Ishikawa (cell line): Measurements from ENCODE around the gene INPP4A.

Experiments
- CEBPB ChIP-seq: IDR thresholded peaks from 2 replicates; pipeline ENCODE4 v1.6.1; 2012
- CREB1 ChIP-seq: IDR thresholded peaks from 2 replicates; pipeline ENCODE4 v1.6.1; 2012; ENCODE audit warnings: low read depth
- EGR1 ChIP-seq: IDR thresholded peaks from 2 replicates; pipeline ENCODE4 v1.6.1; 2012
- EP300 ChIP-seq: IDR thresholded peaks from 2 replicates; pipeline ENCODE4 v1.6.1; 2012; ENCODE audit warnings: borderline replicate concordance
- FOXM1 ChIP-seq: IDR thresholded peaks from 2 replicates; pipeline ENCODE4 v1.6.1; 2012; ENCODE audit warnings: low read depth, borderline replicate concordance
- MAX ChIP-seq: IDR thresholded peaks from 2 replicates; pipeline ENCODE4 v1.6.1; 2012
- NFIC ChIP-seq: IDR thresholded peaks from 2 replicates; pipeline ENCODE4 v1.6.1; 2012
- RAD21 ChIP-seq: IDR thresholded peaks from 2 replicates; pipeline ENCODE4 v1.6.1; 2012; ENCODE audit warnings: low read depth
- REST ChIP-seq: IDR thresholded peaks from 2 replicates; pipeline ENCODE4 v1.6.1; 2012; ENCODE audit warnings: low read depth, mild to moderate bottlenecking
- TAF1 ChIP-seq: IDR thresholded peaks from 2 replicates; pipeline ENCODE4 v1.6.1; 2012; ENCODE audit warnings: low read depth, mild to moderate bottlenecking
- TCF12 ChIP-seq: IDR thresholded peaks from 2 replicates; pipeline ENCODE4 v1.6.1; 2012; ENCODE audit warnings: low read depth
- TEAD4 ChIP-seq: IDR thresholded peaks from 2 replicates; pipeline ENCODE4 v1.6.1; 2012
- USF1 ChIP-seq: IDR thresholded peaks from 2 replicates; pipeline ENCODE4 v1.6.1; 2012
- YY1 ChIP-seq: IDR thresholded peaks from 2 replicates; pipeline ENCODE4 v1.6.1; 2012; ENCODE audit warnings: low read depth
- ZBTB7A ChIP-seq: IDR thresholded peaks from 2 replicates; pipeline ENCODE4 v1.6.1; 2012; ENCODE audit warnings: low read depth

Gene INPP4A

GRCh38 chr2:98577313-98577712, 132.7 kb downstream of the INPP4A start:
- TF ChIP-seq CEBPB = no peak
- no peak for TF ChIP-seq EP300
- TF ChIP-seq EGR1 = no peak
- no peak for TF ChIP-seq TCF12
- no peak for TF ChIP-seq YY1
- TF ChIP-seq RAD21 = no peak
- TF ChIP-seq TAF1 = no peak

GRCh38 chr2:98578231-98578630, 133.6 kb downstream of the INPP4A start:
- no peak for TF ChIP-seq TEAD4
- TF ChIP-seq ZBTB7A = no peak
- TF ChIP-seq TCF12 = no peak
- no peak for TF ChIP-seq NFIC
- TF ChIP-seq YY1 = no peak
- TF ChIP-seq USF1 = no peak
- TF ChIP-seq EP300 = no peak
- TF ChIP-seq EGR1 = no peak
- TF ChIP-seq FOXM1 = no peak
- TF ChIP-seq REST = no peak
- TF ChIP-seq TAF1 = no peak

- no peak for TF ChIP-seq RAD21
- no peak for TF ChIP-seq FOXM1
- TF ChIP-seq EP300 = no peak
- TF ChIP-seq CREB1 = no peak
- no peak for TF ChIP-seq USF1
These were observed 135.3 kb downstream of the INPP4A start for GRCh38 chr2:98579926-98580325.

GRCh38 chr2:98580656-98581284, 136.1 kb downstream of the INPP4A start:
- TF ChIP-seq CREB1 (no peak), RAD21 (no peak), NFIC (no peak), EGR1 (no peak), ZBTB7A (no peak), CEBPB (no peak), TEAD4 (no peak), YY1 (no peak), REST (no peak), TCF12 (no peak), TAF1 (no peak), FOXM1 (no peak), USF1 (no peak), EP300 (no peak), MAX (no peak)

- no peak for TF ChIP-seq TCF12
- no peak for TF ChIP-seq EP300
- no peak for TF ChIP-seq REST
- no peak for TF ChIP-seq NFIC
These were observed 137.9 kb downstream of the INPP4A start for GRCh38 chr2:98582523-98582922.
